Keratinocyte (primary cell): ENCODE data around the gene MTPN. TPM values are rescaled to one million over a fixed set of nuclear protein-coding genes. Genes with fewer than 3 reads are reported as not detected.

Experiments
- DNase-seq: peaks from one replicate; pipeline ENCODE4 v3.0.0-alpha.2; 2011; ENCODE audit warnings: low read depth, missing footprints, low spot score
- FAIRE-seq: peaks from 2 replicates; lab custom pipeline; 2011; peaks lifted over from hg19 to GRCh38; lab: Jason Lieb, UNC
- H2AFZ ChIP-seq: 2 replicates; pipeline ENCODE4 v1.6.0; 2012; ENCODE audit warnings: low read length, control low read depth, inconsistent platforms; ENCODE audit not compliant: control insufficient read depth
- H3K27ac ChIP-seq: 2 replicates; pipeline ENCODE4 v1.5.1; 2011; ENCODE audit warnings: low read length; ENCODE audit not compliant: control insufficient read depth, insufficient read depth
- H3K27me3 ChIP-seq: 3 replicates; pipeline ENCODE4 v1.6.0; 2011; ENCODE audit warnings: low read length; ENCODE audit not compliant: control insufficient read depth, insufficient read depth; ENCODE audit errors: extremely low read depth
- H3K36me3 ChIP-seq, 2 experiments: 2 replicates in 1 of 2; 3 replicates in 1 of 2; pipeline ENCODE4 v1.5.1; 2011; ENCODE audit warnings: low read length in 2 of 2, mild to moderate bottlenecking in 1 of 2; ENCODE audit not compliant: control insufficient read depth in 2 of 2, insufficient read depth in 2 of 2; ENCODE audit errors: extremely low read depth in 1 of 2
- H3K4me1 ChIP-seq: 3 replicates; pipeline ENCODE4 v1.5.1; 2011; ENCODE audit warnings: low read length; ENCODE audit not compliant: control insufficient read depth, insufficient read depth; ENCODE audit errors: extremely low read depth
- H3K4me2 ChIP-seq: 3 replicates; pipeline ENCODE4 v1.6.0; 2011; ENCODE audit warnings: low read depth, low read length; ENCODE audit not compliant: control insufficient read depth, insufficient read depth; ENCODE audit errors: extremely low read depth
- H3K4me3 ChIP-seq, 3 experiments: fragments of 200-600 bp in 1 of 3; sonication (generic) in 1 of 3; 2 replicates in 2 of 3; 3 replicates in 1 of 3; pipeline ENCODE4 v1.5.1; 2011 to 2016; ENCODE audit warnings: low read length in 3 of 3, mild to moderate bottlenecking in 3 of 3, control low read depth in 2 of 3, inconsistent platforms in 1 of 3, low read depth in 1 of 3, mixed read lengths in 1 of 3, mixed run types in 1 of 3, moderate library complexity in 1 of 3; ENCODE audit not compliant: control insufficient read depth in 2 of 3, insufficient read depth in 2 of 3; ENCODE audit errors: extremely low read depth in 1 of 3
- H3K79me2 ChIP-seq: 2 replicates; pipeline ENCODE4 v1.6.0; 2012; ENCODE audit warnings: low read length; ENCODE audit not compliant: control insufficient read depth, insufficient read depth
- H3K9ac ChIP-seq: 3 replicates; pipeline ENCODE4 v1.6.0; 2011; ENCODE audit warnings: low read length; ENCODE audit not compliant: control insufficient read depth, insufficient read depth; ENCODE audit errors: extremely low read depth
- H3K9me1 ChIP-seq: 3 replicates; pipeline ENCODE4 v1.6.0; 2011; ENCODE audit warnings: low read length; ENCODE audit not compliant: control insufficient read depth, insufficient read depth; ENCODE audit errors: extremely low read depth
- H3K9me3 ChIP-seq: 2 replicates; pipeline ENCODE4 v1.5.1; 2012; ENCODE audit warnings: low read depth, low read length; ENCODE audit not compliant: control insufficient read depth
- H4K20me1 ChIP-seq: 3 replicates; pipeline ENCODE4 v1.6.0; 2011; ENCODE audit warnings: low read length; ENCODE audit not compliant: control insufficient read depth, insufficient read depth; ENCODE audit errors: extremely low read depth
- CTCF ChIP-seq, 3 experiments: IDR thresholded peaks in 1 of 3; conservative IDR thresholded peaks in 1 of 3; optimal IDR thresholded peaks in 1 of 3; 2 replicates in 2 of 3; 3 replicates in 1 of 3; pipeline versions ENCODE3 to v1.5.1; 2011; ENCODE audit warnings: low read length in 3 of 3, mild to moderate bottlenecking in 3 of 3, moderate library complexity in 2 of 3, control low read depth in 1 of 3, inconsistent platforms in 1 of 3; ENCODE audit not compliant: insufficient read depth in 2 of 3; ENCODE audit errors: extremely low read depth in 1 of 3
- EZH2 ChIP-seq: IDR thresholded peaks from one replicate; pipeline ENCODE4 v1.6.1; 2012; ENCODE audit warnings: inconsistent platforms, mild to moderate bottlenecking, low read length, moderate library complexity
- dilution Hi-C: fragments of 300-500 bp; cut with MboI; formaldehyde crosslinking; loops from one replicate; pipeline ENCODE4 v1.7.0; 2020; ENCODE audit warnings: low sequenced_read_pairs; ENCODE audit not compliant: extremely low pct_ligation_motif_present
- polyA minus RNA-seq, 3 experiments: library from RNA; depleted of rRNA, polyadenylated mRNA; stranded (reverse); fragments of >200 nt; gene quantifications; 1 replicate in 1 of 3; 2 replicates in 1 of 3; 3 replicates in 1 of 3; pipeline ENCODE4 v1.2.3, GENCODE V29; 2011
- polyA plus RNA-seq, 5 experiments: library from polyadenylated mRNA; depleted of rRNA in 3 of 5; stranded (reverse) in 3 of 5; stranded (forward) in 1 of 5; unstranded in 1 of 5; fragments of >200 nt; gene quantifications; 1 replicate in 1 of 5; 2 replicates in 3 of 5; 3 replicates in 1 of 5; pipeline versions ENCODE4 v1.2.1 to v1.2.3, GENCODE V29; 2011 to 2012; ENCODE audit warnings: missing spikeins in 2 of 5, low read depth in 1 of 5, low replicate concordance in 1 of 5

MTPN gene
- polyA plus RNA-seq (94.2 to 151 TPM (median 125 TPM) in 3 replicates), polyA minus RNA-seq (68.8 to 159 TPM (median 98.2 TPM) in 3 replicates)
- 11.0 TPM for polyA plus RNA-seq (2011; ENCODE audit: low read depth)
- polyA plus RNA-seq (2011; cell fraction: cytosol; rRNA removed) = 128 and 204 TPM in 2 replicates
- 60.2 and 75.3 TPM in 2 replicates for polyA plus RNA-seq (2011; cell fraction: nucleus; rRNA removed)
- 69.9 and 137 TPM in 2 replicates for polyA plus RNA-seq (2012; ENCODE audit: low replicate concordance)
- 222 TPM for polyA minus RNA-seq (2011; cell fraction: cytosol; rRNA and poly(A)+ RNA removed)
- 105 and 112 TPM in 2 replicates for polyA minus RNA-seq (2011; cell fraction: nucleus; rRNA and poly(A)+ RNA removed)

GRCh38 chr7:135977007-135977741, at the start of gene MTPN:
TSS of gene MTPN (minus strand) at chr7:135977359. CDS start at chr7:135977100, 259 bp downstream.
- FAIRE-seq = peak; percentile 71

GRCh38 chr7:136026209-136026608, 49.0 kb upstream of the MTPN start:
- no peaks in the 10 kb centered on the region for H3K36me3 ChIP-seq
- H3K4me2 ChIP-seq = no peak overlapping the region
- no peak for DNase-seq
- no peaks in the 10 kb centered on the region for H3K79me2 ChIP-seq
- TF ChIP-seq CTCF (optimal IDR thresholded peaks at IDR 0.05 in 1 of 3, IDR thresholded peaks at IDR 0.05 in 1 of 3, conservative IDR thresholded peaks at IDR 0.05 in 1 of 3; ENCODE audit: extremely low read depth in 1 of 3, insufficient read depth in 2 of 3, low read length in 3 of 3) (no peak), EZH2 (no peak)
- H4K20me1 ChIP-seq = no peaks in the 10 kb centered on the region
- H3K9me3 ChIP-seq = no peaks in the 10 kb centered on the region
- H3K4me1 ChIP-seq = no peaks in the 10 kb centered on the region
- no peak overlapping the region for H2AFZ ChIP-seq
- H3K9me1 ChIP-seq = no peaks in the 10 kb centered on the region
- peaks cover 3% of the 10 kb centered on the region for H3K27me3 ChIP-seq
- dilution Hi-C loops = no loop called here
- H3K27ac ChIP-seq = no peak overlapping the region
- no peak overlapping the region for H3K9ac ChIP-seq
- H3K4me3 ChIP-seq = no peak overlapping the region
- FAIRE-seq = no peak

More at GRCh38 chr7:135977007-135977741, at the start of gene MTPN:
- H3K79me2 ChIP-seq = peaks cover 51% of the 10 kb centered on the region
- H3K36me3 ChIP-seq = peaks cover 2 to 3% of the 10 kb centered on the region in 2 experiments
- dilution Hi-C loops = no loop called here
- H3K27ac ChIP-seq = peak within 1 kb of the TSS; percentile 73
- peak; percentile 87 for DNase-seq
- no peaks in the 10 kb centered on the region for H3K9me1 ChIP-seq
- peak within 1 kb of the TSS; percentile 70 for H2AFZ ChIP-seq
- H3K27me3 ChIP-seq = no peaks in the 10 kb centered on the region
- H3K9ac ChIP-seq = peak within 1 kb of the TSS; percentile 86
- no peaks in the 10 kb centered on the region for H4K20me1 ChIP-seq
- H3K4me1 ChIP-seq = peaks cover 19% of the 10 kb centered on the region
- peak within 1 kb of the TSS; percentile 90 for H3K4me2 ChIP-seq
- H3K4me3 ChIP-seq = peak within 1 kb of the TSS; percentile 91 to 100 (median 97)
- H3K9me3 ChIP-seq = no peaks in the 10 kb centered on the region
- no peak for TF ChIP-seq EZH2
- no peak for TF ChIP-seq CTCF (optimal IDR thresholded peaks at IDR 0.05 in 1 of 3, IDR thresholded peaks at IDR 0.05 in 1 of 3, conservative IDR thresholded peaks at IDR 0.05 in 1 of 3; ENCODE audit: extremely low read depth in 1 of 3, insufficient read depth in 2 of 3, low read length in 3 of 3)
